Ramos (cell line): Measurements from ENCODE around the gene CXCR3.
"Not testable (repeated sequence)": the region's sequence is repeated elsewhere in the genome, so short reads cannot be mapped to it uniquely, and the experiment has no call there.

Source experiments
- in situ Hi-C: fragments of 300-500 bp; cut with MboI; formaldehyde crosslinking; loops from one replicate; pipeline ENCODE4 v1.14.3; 2022; ENCODE audit warnings: low sequenced_read_pairs; ENCODE audit not compliant: unreplicated experiment

The CXCR3 gene

DNA sequence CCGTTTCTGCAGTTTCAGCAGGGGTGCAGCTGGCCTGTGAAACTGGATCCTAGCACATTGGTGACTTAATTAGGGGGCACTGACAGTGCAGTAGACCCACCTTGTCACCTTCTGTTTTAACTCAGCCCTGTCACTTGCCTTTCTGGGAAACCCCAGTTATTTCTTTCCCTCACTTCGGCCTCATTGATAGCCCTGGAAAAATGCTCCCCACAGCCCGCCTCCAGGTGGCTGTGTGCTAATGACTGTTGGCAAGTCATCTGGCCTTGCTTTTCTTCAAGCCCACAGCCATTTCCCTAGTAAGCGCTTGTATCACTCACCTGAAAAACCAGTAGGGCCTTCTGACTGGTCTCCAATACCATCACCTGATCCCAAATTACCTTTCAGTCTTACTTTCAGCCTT is 3.3 kb downstream of the CXCR3 start:
- in situ Hi-C loops, result no loop called here

DNA sequence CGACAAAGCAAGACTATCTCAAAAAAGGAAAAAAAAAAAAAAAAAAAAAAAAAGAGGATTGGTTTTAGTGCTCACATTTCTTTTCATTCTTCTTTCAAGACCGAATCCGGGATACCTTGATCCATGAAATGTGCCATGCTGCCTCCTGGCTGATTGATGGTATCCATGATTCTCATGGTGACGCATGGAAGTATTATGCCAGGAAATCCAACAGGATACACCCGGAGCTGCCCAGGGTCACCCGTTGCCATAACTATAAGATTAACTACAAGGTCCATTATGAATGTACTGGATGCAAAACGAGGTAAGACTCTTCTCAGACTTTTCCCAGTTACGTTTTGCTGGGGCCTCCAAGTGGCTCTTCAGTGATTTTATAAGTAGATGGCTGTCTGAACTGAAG is 6.1 kb downstream of the CXCR3 start:
- in situ Hi-C loops, result no loop called here

DNA sequence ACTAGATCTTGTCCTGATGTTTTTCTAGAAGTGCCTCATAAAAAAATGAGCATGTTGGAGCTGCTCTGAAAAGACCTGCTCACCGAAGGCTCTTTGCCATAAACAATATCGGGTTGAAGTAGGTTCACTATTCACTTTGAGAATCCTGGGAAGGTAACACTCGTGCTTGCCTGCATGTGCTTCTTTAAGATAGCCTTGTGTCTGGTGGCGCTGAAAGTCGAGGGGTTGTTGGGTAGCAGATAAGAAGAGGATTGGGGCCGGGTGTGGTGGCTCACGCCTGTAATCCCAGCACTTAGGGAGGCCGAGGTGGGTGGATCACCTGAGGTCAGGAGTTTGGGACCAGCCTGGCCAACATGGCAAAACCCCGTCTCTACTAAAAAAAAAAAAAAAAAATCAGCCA is 6.6 kb downstream of the CXCR3 start:
- in situ Hi-C loops, result not testable (repeated sequence)

DNA sequence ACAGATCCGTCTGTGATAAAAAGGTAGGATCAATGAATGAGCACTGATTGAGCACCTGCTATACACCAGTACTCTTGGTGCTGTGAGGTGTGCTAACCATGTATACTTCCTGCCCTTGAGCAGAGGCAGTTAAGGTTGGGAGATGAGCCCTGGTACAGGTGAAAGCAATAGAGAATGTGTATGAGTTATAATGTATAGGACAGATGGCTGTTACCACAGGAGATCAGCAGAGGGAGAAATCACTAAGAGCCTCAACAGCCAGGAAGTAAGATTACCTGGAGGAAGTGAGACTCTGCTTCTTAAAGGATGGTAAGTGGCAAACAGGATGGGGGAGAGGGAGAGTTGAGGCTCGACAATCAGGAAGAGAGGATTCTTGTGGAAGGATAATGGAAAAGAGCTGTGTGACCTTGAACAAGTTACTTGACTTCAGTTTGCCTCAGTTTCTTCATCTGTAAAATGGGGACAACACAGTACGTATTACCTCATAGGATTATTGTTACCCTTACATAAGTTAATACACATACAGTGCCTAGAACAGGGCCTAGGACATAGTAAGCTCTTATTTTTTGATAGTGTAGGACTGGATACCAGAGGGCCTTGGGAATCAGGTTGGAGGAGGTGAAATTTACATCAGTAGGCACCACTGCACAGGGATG is 9.1 kb downstream of the CXCR3 start:
- in situ Hi-C loops, result no loop called here

DNA sequence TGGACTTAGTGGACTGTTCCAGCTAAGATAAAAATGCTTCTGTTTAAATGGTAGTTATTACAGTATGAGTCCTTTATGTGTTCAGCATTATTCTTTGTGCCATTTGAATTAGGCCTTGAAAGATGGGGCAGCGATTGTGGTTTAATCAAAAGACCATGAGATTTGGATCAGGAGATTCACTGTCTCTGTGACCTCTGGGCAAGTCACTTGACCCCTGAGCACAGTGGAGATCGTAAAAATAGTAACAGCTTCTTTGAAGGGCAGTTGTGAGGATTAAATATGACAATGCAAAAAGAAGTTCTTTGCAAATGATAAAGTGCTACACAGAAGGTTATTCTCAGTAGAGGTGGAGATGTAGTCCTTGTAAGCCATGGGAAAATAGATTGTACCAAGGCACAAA is 10.8 kb downstream of the CXCR3 start:
- in situ Hi-C loops, result no loop called here

DNA sequence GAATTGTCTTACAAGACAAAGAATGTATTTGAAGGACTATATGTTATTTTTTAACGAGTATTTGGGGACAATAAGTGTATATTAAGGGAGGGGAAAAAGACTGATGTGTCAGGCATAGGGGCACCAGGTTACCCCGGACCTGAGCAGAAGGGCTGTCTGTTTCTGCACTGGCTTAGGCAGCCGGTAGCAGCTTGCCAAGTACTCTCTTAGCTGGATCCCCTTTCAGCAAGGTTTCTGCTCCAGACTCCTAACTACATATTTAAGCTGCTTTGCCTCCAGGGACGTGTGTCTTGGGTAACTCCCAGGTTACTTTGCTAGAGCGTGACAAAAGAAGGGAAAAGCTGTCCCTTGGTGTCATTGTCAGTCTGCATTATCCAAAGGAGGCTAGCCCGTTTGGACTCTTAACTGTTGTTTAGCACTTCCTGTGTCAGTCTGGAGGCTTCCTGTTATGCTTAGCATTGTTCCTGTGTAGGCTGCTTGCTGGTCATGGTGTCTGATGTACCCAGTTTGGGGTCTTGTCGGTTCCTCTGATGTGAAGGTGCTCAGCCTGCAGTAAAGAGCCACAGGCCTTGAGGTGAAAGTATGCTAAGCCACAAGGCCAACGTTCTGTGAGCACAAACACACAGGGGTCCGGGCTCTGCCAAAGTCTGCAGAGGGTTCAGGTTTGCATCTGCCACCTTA is 11.6 kb downstream of the CXCR3 start:
- in situ Hi-C loops, result no loop called here

DNA sequence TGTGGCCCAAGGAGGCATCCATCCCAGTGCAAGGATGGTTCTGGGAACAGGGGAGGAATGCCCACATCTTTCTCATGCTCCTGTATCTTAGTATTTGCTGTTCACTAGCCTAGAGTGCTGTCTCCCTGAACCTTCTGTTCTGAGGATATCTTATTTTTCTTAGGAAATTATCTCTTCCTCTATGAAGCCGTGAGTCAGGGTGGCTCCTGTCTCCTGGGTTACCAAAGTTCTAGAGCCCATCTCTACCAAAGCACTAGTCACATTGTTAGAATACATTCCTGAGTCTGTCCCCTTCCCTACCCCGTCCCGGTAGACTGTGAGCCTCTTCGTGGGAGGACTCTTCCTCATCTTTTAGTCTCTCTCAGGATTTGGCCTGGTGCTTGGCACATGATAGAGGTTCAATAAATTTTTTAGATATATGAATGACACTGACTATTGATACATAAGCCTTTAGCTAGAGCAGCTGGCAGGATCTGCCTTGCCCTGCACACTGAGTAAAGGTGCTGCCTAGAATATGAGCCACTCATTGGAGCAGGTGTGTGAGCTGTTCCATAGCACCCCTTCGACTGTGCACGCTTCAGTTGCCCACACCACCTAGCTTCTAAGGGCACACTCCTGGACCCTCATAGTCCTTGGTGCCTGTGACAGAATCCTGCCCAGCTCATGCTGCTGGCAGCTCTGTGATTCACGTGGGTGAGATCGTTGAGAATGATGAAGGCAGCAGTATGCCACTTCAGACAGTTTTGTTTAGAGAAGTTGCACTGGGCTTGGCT is 13.3 kb downstream of the CXCR3 start:
- in situ Hi-C loops, result no loop called here

DNA sequence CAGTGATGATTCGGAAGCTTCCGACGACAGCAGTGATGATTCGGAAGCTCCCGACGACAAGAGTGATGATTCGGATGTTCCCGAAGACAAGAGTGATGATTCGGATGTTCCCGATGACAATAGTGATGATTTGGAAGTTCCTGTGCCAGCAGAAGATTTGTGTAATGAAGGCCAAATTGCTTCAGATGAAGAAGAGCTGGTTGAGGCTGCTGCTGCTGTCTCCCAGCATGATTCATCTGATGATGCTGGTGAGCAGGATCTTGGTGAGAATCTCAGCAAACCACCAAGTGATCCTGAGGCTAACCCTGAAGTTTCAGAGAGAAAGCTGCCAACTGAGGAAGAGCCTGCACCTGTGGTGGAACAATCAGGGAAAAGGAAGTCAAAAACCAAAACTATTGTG is 14.2 kb downstream of the CXCR3 start:
- in situ Hi-C loops, result no loop called here

DNA sequence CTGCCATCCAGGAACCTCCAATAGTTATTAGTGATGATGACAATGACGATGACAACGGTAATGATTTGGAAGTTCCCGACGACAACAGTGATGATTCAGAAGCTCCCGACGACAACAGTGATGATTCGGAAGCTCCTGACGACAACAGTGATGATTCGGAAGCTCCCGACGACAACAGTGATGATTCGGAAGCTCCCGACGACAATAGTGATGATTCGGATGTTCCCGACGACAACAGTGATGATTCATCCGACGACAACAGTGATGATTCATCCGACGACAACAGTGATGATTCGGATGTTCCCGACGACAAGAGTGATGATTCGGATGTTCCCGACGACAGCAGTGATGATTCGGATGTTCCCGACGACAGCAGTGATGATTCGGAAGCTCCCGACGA is 14.7 kb downstream of the CXCR3 start:
- in situ Hi-C loops, result no loop called here

DNA sequence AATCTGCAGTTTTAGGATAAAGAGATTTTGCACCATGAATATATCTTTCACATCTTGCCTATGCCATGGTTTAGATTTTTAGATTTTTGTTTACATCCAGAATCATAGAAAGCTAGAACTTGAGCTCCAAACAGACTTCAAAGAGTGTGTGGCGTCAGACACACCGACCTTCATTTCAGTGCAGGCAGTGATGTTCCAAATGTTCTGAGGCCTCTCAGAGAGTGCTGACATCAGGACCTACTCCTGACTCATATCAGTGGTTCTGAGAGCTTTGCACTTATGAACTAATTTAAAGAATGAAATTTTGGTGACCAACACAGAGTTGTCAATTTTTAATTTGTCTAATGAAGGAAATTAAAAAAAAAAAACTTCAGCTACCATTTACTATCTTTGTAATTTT is 18.3 kb downstream of the CXCR3 start:
- in situ Hi-C loops, result no loop called here

DNA sequence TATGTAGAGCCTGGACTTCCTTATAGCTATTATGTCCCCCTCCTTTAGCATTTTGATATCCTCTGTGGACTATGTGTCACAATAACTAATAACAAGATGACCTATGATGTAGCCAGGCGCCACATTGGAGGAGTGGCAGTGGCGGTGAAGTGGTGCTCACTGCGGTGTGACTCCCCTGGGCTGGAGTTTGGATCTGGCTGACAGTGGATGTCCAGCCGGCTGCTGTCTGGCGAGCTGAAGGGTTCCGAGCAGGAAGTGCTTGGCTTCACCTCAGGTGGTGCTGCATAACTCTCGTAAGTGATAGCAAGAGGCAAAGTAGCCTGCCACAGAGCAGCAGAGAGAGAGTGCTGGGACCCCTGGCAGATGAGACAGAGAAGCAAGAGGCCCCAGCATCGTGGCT is 25.1 kb downstream of the CXCR3 start:
- in situ Hi-C loops, result not testable (repeated sequence)

DNA sequence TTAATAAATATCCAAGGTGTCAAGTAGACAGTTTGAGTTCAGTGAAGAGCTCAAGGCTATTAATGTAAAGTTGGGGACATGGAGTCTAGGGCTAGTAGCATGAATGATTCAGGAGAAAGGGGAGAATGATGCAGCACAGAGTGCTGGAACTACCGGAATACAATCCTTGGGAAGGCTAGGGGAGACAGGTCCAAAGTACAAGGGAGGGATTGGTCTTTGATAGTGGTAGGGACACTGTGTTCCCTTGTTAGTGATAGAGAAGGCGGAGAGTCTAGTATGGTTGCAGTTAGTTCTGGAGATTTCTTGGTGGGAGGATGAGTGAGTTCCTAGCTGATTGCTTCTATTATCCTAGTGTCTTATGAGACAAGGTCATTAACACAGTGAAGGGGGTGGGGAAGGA is 31.4 kb downstream of the CXCR3 start:
- in situ Hi-C loops, result no loop called here

DNA sequence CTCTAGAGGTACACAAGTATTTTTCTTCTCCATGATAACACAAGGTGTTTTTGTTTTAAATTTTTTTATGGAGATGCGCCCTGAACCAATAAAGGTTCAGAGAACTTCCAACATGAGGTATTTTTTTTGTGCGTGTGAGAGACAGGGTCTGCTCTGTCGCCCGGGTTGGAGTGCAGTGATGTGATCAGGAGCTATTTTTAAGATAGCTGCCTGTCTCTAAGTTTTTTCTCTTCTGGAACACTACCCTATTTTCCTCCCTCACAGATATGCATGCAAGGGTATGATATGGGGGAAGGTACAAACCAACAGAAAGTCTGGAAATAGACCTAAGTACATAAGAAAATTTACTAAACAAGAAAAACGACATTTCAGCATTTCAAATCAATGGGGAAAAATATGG is 37.1 kb downstream of the CXCR3 start:
- in situ Hi-C loops, result no loop called here

DNA sequence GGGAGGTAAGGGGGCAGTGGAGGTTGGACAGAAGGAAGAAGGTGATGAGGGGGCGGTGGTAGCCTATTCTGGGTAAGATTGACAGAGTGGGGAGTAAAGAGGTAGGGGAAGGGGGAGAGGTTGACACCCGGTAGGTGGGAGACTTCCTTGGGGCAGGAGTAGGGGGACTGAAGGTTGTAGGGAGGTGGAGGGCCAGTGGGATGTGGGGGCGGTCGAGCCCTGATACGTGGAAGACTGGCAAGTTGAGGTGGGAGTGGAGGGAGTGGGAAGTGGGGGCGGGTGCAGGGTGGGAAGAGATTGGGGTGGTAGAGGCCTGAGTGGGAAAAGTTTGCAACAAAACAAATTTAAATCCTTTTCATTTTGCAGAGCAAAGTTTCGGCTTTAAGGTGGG is 38.3 kb downstream of the CXCR3 start:
- in situ Hi-C loops, result no loop called here

DNA sequence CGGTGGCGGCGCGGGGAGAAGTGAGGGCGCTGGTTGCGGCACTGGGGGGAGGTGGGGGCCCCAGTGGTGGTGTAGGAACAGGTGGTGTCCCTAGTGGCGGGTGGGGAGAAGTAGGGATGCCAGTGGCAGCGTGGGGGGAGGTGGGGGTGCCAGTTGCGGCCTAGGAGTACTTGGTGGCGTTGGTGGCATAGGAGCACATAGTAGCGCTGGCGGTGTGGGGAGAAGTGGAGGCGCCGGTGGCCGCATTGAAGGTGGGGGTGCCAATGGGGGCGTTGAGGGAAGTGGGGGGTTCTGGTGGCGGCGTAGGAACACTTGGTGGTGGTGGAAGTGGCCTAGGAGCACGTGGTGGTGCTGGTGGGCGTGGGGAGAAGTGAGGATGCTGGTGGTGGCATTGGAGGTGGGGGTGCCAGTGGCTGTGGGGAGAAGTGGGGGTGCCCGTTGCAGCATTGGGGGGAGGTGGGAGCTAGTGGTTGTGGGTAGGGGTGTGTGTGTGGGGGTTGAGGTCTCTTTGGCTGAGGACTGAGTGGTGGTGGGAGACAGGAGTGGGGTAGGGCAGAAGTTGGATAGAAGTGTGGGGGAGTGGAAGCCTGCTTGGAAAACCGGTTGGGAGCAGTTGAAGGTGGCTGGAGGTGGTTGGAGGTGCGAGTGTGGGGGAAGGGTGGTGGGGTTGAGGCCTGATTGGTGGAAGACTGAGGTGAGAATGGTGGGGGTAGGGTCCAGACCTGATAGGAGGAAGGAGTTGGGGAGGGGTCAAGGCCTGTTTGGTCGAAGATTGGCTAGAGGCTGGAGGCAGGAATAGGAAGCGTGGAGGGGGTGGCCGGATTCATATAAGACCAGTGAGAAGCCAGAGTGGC is 38.9 kb downstream of the CXCR3 start:
- in situ Hi-C loops, result no loop called here

DNA sequence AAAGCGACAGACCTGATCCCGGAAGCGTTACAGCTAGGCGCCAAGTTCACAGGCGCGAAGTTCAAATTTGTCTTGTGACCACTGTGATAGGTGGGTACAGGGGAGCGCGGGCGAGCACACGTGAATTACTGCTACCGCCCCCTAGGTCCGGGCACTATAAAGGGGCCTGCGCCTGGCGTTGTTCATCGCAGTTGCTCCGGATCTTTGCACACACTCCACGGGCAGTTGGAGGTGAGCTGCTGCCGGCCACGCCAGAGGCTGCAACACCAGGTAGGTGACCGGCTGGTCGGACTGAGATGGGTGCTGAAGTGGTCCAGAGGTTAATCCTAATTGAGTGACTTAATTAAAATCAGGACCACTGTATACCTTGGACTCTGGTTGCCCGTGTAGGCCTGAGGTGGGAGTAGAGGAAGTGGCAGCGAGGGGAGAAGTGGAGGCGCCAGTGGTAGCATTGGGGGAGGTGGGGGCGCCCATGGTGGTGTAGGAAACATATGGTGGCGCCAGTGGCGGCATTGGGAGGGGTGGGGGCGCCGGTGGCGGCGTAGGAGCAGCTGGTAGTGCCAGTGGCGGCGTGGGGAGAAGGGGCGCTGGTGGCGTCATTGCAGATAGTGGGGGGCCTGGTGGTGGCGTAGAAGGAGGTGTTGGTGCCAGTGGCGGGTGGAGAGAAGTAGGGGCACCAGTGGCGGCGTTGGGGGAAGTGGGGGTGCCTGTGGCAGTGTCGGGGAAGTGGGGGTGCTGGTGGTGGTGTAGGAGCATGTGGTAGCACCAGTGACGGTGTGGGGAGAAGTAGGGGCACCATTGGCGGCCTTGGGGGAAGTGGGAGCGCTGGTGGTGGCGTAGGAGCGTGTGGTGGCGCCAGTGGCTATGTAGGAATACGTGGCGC is 39.8 kb downstream of the CXCR3 start, which contains the start of gene GCNA:
Gene GCNA (plus strand): TSS at position 185 of the 883 bp plus-strand sequence. CDS start 2,385 bp downstream, outside the sequence.
- in situ Hi-C loops, result no loop called here

DNA sequence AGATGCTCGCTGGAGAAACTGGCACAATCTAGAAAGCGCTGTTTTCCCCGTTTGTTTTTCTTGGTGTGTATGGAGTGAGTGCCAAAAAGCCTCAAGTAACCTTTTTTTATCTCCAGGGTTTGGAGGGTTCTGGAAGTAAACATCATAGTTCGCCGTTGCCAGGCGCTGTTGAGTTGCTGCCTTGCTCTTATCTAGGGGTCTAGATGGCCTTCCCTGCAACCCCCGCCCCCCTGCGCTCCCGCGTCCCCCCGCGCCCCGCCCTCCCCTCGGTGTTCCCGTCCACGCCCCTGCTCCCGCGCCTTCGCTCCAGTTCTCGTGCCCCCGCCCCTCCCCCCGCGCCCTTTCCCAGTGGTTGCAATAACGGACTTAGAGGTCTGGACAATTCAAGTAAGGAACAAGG is 40.6 kb downstream of the CXCR3 start:
- in situ Hi-C loops, result no loop called here

DNA sequence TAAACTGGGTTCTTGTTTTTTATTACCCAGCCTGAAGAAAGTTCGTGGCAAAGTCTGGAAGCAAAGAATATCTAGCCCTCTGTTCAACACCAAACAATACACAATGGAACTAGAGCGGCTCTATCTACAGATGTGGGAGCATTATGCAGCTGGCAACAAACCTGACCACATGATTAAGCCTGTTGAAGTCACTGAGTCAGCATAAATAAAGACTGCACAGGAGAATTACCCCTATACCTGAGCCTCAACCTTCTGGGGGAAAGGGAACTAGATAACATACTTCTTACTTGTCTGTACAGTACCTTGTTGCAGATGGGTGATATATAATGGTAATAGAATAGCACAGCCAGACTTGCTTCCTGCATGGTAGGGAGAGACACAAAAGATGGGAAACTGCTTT is 44.7 kb downstream of the CXCR3 start:
- in situ Hi-C loops, result loop anchor here (25.0 kb wide), 1 partner anchor 186 kb away; no protein-coding TSS in a partner anchor

DNA sequence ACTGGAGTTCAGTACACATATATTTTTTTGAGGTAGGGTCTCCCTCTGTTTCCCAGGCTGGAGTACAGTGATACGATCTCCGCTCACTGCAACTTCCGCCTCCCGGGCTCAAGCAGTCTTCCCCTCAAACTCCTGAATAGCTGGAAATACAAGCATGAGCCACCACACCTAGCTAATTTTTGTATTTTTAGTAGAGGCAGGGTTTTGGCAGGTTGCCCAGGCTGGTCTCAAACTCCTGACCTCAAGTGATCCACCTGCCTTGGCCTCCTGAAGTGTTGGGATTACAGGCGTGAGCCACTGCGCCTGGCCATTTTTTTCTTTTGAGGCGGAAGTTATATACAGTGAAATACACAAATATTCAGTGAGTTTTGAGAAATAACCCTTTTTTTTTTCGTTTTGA is 46.9 kb downstream of the CXCR3 start:
- in situ Hi-C loops, result loop anchor here (25.0 kb wide), 1 partner anchor 184 kb away; no protein-coding TSS in a partner anchor
